HG03135 (cell line): Measurements from ENCODE around the gene TIPARP.

Experiments
- ATAC-seq: cut with Tn5 transposase; IDR thresholded peaks from one replicate; pipeline ENCODE4 v1.9.1; 2021; ENCODE audit warnings: mild to moderate bottlenecking, moderate library complexity; ENCODE audit not compliant: unreplicated experiment

TIPARP gene

DNA sequence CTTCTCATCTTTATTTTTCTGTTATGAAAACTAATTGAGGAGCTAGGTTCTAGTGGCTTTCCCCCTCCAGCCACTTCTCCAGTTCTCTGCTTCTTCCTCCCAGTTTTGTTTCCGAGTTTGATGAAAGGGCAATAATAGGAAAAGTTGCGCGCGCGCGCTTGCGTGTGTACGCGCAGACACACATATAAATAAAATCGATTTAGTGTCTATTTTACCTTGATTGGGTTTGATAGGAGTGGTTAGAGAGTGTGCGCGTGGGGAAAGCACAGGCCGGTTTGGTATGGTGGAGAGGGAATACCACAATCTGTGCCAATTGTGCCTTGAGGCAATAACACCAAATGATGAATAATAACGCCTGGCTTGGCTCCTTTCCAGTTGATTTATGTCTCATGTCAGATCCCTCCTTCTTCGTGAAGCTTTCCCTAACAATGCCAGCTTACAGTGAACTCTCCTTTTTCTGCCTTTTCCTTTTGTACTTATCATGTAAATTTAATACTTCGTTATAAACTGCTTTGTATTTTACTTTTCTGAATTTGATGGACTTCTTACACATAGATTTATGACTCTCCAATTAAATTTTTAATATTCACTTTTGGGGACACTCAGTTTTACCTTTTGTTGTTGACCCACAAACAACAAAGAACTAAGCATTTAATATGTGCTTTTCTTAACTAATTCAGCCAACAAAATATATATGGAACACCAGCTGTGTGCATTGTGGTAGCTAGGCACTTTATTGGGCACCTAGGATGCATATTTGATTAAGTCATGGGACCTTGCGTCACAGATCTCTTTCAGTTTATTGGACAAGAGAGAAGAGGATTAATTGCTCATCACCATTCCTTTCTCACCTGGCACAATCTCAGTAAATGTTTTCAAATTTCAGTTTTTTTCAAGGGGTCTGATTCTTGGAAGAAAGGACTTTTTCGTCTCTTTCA, 1.7 kb downstream of the TIPARP start:
- ATAC-seq: no peak

DNA sequence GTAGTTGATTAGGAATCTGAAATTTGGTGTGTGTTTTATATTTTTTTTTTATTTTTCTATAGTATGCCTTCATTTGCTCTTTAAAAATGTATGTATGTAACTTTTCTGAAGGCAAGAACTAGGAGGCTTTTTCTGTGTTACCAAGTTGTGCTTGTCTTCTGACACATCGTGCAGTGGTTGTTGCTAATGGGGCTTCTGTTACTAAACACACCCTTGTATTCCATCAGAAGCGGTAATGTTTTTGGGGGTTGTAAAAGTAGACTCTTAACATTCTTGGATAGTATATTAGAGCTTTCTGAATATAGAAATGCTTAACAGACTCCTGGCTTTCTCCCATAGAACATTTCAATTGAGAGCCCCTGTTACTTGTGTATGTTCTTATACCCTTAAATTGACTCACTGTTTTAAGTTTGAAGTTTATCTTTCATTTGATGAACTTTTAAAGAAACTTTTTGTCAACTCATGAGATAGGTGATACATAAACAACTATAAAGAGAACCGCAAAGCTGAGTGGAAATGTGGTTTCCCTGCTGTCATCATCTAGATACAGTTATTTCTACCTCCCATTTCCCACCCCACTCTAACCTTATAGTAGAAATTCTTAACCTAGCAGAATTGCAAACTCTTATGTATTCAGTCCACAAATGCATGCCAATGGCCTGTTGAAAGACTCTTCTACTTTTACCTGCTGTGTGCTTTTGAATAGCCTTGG, 2.5 kb downstream of the TIPARP start:
- no peak for ATAC-seq

DNA sequence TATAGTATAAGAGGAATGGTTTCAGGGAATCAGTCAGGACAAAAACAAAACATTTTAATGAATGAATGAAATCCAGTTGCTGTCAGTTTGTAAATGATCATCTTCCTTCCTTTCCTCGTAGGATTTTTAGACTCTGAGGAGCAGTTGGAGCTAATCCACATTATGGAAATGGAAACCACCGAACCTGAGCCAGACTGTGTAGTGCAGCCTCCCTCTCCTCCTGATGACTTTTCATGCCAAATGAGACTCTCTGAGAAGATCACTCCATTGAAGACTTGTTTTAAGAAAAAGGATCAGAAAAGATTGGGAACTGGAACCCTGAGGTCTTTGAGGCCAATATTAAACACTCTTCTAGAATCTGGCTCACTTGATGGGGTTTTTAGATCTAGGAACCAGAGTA, 3.1 kb downstream of the TIPARP start:
- no peak for ATAC-seq

DNA sequence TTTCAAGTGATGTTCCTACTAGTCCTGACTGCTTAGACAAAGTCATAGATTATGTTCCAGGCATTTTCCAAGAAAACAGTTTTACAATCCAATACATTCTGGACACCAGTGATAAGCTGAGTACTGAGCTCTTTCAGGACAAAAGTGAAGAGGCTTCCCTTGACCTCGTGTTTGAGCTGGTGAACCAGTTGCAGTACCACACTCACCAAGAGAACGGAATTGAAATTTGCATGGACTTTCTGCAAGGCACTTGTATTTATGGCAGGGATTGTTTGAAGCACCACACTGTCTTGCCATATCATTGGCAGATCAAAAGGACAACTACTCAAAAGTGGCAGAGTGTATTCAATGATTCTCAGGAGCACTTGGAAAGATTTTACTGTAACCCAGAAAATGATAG, 3.8 kb downstream of the TIPARP start:
- no peak for ATAC-seq

DNA sequence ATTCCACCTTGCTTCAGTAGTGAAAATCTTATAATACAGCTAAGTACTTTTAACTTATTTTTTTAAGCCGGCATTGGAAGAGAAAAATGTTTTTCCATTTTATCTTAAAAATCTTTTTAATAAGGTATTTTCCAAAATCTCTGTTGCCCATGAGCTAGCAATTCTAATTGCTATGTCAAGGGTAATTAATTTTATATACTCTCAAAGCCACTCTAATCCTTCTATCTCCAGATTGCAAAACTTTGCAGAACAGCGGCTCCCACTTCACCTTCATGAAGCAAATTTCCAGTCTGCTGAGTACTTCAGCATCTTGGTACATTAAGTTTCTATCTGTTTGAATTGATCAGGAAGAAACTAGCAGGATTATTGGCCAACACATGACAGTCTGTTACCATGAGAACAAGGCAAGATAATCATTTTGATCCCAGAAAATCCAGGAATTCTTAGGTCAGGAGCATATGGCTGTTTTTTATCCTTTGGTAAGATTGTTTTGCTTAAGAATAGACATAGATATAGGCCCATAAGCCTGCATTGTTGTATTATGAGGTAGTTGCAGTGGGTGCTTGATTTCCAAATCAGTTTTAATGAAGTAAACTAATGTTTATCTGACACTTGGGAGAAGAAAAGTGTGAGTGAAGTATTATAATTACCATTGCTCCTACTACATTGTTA, 6.0 kb downstream of the TIPARP start:
- no peak for ATAC-seq

DNA sequence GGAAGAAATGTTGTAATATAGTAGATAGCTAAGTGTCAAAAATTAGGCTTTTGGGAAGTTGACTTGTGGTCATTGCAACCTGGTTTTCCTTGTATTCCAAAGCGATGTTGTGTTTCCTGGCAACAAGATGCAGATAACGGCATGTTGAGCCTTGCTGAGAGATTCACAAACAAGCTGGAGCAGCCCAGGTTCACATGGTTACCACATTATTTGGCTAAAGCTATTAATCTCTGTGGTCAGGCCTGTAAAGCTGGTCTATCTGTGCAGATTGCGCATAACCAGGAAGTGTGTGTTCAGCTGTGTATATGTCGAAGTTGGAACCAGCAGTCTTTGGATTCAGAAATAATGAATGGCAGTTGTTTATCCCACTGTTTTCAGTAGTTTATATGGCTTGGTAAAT, 6.6 kb downstream of the TIPARP start:
- ATAC-seq: peak; percentile 71

DNA sequence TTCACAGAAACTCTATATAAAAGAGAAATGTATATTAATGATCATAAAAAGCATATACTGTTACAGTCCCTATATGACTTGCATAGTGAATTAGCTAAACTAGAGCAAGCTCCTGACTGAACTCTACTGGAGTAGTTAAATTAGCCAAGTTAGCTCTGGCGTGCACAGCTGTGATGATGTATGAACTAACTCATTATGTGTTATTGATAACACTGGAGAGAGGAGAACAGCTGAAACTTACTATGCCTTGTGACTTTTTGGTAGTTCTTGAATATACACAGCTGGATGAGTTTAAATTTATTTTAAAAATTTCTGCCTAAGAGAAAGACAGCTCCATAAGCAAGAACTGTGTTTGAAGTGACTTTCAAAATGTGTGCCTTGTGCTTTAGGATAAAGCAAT, 8.1 kb downstream of the TIPARP start:
- ATAC-seq: no peak

DNA sequence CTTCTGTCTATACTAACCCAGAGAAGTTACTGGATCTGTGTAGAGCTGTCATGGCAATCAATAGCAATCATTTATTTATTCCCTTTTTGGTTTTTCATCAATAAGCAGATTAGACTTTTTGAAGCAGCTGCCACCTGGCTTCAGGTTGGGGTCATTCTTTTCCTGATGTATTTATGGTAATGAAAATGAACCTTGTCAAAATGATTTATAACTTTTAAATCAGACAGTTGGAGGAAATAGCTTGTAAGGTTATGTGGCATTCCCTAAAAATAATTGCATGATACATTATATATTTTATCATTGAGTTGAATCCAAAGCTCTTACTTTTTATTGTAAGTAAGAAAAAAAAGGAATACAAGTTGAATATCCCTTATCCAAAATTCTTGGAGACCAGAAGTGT, 8.6 kb downstream of the TIPARP start:
- ATAC-seq: no peak

DNA sequence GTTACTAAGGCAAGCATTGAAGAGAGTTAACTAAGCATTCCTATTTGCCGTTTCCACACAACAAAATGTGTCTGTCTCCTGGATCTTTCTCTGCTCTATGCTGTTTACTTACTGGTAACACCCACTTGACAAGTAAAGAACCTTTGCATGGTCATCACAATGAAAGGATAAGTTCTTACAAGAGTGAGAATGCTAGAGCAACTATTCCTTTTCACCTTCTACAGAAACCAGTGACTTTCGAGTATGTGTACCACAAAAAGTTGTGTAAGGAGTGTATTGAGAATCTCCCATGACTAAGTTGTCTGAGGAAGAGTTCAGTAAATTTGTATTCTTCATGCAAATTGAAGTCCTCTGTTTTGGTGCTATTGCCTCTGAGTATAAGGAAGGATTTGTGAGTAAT, 10.8 kb downstream of the TIPARP start:
- no peak for ATAC-seq

DNA sequence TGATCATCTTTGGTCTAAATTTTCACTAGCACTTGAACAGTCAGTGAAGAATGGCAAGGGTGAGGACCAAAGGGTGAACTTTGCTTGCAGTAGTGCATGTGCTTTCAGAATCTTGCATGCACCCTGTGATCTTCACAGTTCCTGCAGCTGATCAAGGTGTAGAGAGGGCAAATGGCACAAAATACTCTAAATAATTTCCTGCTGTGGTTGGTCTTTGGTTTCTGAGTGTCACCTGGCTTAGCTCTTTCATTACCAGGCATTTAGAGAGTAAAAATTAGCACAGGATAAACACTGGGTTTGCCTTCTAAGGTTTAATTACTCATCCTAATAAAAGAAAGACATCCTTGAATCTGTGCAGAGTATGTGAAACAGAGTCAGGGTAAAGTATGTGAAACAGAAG, 11.4 kb downstream of the TIPARP start:
- ATAC-seq: no peak

DNA sequence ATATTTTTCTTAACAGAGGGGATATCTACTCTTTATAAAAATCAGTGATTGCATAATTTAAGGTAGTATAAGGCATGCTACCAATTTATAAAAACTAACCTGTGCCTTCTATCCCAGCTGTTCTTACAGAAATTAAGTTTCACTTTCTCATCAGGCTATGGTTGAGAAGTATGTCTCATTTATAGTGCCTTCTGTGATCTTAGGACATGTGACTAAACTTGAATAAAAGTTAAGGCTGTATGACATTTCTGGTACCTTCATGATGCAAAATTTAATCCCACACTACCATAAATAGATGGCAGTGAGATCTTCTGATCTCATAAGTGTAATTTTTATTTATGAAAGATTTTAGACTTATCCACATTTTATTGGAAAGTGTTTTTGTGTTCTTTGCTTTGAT, 12.6 kb downstream of the TIPARP start:
- no peak for ATAC-seq

DNA sequence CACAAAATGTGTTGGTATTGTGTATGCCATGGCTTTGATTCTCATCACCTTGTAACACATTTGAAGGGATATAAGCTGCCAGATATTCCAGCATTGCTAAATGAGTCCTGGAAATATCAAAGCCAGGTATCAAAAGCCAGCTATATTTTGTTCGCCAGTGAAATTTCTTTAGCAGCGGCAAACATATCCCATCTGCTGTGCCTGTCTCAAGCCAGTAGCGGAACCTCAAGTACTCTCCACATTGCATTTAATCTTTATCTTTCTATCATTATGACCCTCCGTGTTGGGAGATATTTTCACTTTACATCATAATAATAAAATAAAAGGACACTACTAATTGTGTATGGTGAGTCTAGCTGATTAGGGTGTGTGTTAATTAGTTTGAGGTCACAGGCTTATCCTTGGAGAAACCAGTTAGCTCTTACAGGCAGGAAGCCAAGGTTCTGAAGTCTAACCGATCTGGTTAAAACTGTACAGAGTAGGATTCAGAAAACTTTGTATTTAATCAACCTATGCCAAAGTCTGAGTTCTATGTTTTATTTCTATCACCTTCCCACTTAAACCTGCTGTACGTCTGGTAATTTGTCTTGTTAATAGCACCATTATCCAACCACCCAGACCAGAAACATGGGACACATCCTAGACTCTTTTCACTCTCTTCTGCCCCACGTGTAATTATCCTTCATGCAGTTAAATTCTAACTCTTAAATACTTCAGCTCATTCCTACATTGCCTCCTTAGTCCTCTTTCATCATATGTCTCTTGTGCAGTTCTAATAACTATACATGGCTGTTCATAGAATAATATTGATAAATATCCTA, 14.5 kb downstream of the TIPARP start:
- no peak for ATAC-seq

DNA sequence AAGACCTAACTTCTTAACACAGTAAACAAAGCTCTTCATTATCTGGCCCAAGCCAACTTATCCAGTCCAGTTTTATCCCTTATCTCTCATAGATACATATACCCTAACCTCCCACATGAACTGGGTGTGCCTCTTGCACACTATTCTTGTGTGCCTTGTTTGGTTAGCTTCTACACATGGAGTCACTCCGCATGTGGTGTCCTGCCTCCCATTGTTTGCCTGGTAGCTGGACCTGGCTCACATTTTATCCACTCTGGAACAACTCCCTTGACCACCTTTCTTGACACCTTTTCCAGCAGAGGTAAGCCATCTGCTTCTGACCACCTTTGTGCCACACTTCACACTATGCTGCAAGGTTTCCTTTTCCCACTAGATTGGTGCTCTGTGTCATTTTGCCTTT, 15.2 kb downstream of the TIPARP start:
- no peak for ATAC-seq

DNA sequence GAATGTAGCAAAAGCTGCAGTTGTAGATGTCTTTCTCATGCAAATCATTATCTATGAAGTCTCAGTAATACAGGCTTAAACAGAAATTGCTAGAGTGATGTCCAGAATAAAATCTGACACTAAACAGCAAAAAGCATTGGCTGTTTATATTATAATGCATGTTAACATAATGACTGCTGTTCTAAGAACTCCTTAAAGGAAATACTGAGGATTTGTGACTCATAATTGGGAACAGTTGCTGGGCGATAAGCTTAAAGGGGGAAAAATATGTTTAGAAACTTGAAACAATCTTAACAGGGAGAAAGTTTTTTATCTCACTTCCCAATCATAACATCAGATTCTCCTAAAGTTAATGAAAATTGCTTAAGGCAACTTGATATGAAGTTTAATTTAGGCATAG, 17.5 kb downstream of the TIPARP start:
- no peak for ATAC-seq

DNA sequence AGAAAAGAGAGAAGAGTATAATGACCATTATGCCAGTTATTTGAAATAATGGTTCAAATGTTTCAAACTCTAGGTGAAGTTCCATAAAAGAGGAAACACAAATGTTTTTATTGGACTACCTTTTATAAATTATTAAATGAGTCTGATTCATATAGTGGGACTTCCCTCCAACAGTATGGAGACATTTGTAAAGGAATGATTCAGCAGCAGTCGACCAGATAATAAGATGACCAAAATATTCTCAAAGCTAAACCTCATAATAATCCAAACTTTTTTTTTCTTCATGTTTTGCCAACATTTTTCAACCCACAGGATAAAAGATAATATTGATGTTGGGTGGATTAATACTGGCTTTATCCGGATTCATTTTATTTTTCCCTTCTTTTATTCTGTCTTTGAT, 18.8 kb downstream of the TIPARP start:
- ATAC-seq: no peak

DNA sequence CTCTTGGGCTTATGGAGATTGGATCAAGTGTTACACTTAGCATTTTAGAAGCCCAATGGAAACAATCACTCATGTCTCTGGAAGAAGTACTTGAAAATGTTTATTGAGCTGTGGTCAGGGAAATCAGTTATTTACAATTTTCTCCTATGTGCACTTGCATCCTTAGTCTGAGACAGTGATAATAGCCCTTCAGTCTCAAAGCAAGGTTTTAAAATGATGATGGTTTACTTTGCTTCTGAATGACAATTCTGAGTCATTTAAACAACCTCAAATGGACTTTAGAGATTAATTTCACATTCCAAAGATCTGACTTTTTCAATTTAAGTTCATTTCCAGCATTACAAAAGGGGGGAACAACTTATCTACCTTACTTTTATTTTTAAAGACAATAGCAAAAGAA, 20.1 kb downstream of the TIPARP start:
- no peak for ATAC-seq

DNA sequence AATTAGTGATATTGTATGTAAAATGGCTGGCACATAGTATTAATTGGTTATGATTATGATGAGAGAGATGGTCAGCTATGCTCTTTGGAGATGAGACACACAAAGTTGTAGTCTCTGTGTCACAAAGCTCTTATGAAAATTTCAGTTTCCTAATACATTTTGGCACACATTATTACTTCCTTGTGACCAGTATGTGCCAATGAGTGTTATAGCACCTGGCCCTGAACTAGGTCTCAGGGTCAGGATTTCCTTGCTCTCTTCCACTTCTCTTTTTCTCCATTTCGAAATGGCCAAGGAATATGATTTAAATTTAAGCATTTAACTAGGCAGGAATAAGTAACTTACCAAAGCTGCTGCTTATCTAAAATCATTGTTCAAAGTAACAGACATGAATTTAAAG, 28.0 kb downstream of the TIPARP start:
- no peak for ATAC-seq

DNA sequence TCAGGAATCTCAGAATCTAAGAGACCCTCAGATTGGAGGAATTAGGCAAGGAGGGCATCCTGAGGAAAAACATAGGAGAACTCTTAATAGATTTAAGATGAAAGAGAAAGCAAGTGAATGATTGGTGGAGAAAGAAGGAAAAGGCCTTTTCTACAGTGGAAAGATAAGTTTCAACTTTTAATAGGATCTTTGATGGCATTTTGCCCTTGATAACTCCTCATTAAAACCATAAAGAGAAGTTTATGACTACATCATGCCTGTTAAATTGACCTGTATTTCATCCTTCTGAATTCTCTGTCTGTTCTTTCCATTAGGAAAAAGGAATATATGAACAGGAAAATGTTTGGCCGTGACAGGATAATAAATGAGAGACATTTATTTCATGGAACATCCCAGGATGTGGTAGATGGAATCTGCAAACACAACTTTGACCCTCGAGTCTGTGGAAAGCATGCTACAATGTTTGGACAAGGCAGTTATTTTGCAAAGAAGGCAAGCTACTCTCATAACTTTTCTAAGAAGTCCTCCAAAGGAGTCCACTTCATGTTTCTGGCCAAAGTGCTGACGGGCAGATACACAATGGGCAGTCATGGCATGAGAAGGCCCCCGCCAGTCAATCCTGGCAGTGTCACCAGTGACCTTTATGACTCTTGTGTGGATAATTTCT, 30.1 kb downstream of the TIPARP start:
- no peak for ATAC-seq

DNA sequence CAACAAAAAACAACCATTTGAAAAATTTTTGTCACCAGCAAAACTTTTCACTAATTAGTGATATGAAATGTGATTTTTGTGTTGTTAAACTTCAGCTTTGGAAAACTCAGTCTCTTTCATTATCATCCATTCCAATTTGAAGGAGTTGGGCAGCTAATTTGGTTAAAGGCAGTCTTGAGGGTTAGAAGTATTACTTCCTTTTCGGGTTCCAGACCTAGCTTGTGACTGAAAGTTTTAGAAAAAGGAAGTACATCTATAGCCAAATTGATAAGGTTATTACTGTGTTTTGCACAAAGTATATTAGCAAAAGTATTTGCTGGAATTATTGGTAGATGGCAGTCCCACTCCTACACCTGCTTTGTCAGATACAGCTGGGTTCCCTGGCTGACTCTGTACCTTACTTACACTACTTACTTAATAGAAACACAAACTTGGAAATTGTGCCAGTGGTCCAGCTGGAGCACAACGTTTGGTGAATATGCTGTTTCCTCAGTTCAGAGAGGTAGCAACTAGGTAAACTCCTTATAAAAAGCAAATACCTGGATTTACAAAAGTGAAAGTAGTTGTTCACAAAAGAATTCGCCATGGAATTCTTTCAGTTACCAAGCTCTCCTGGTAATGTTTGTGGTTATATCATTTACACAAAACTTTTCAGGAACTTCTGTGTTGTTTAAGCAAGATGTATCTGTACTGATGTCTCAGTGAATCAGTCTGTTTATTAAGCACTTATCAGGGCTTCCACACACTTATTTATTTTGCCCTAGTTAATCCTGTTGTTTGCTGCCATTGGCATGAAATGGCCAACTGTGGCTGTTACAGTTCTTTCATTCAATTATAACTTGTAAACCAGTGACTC, 31.6 kb downstream of the TIPARP start:
- ATAC-seq: peak; percentile 68
